PC-3 (cell line): ENCODE measurements around the gene RAB4B. TPM values are rescaled to one million over a fixed set of nuclear protein-coding genes. Genes with fewer than 3 reads are reported as not detected.
A peak's percentile ranks its signal among the peaks of the same experiment; 100 is the strongest.

Experiments
- ATAC-seq: fragments of 200-7000 bp; cut with Tn5 transposase; 2 replicates; pipeline ENCODE4 v1.9.1; 2020; ENCODE audit warnings: mild to moderate bottlenecking, moderate library complexity
- BruUV-seq: library from RNA; stranded (reverse); fragments of 400-500 nt; replicated peaks from 2 replicates; lab custom pipeline; 2021; lab: Mats Ljungman, UMichigan
- CTCF ChIA-PET: fragments of 300-600 bp; sonication (Branson Sonifier 250); formaldehyde crosslinking; loops from one replicate; lab custom pipeline; 2022; ENCODE audit warnings: antibody characterized with exemption; lab: Charles Lee
- POLR2A ChIA-PET: fragments of 300-600 bp; sonication (Branson Sonifier 250); formaldehyde crosslinking; loops from one replicate; lab custom pipeline; 2022; ENCODE audit warnings: antibody characterized with exemption; ENCODE audit not compliant: unreplicated experiment; lab: Charles Lee
- DNase-seq: peaks from one replicate; pipeline ENCODE4 v3.0.0-alpha.2; 2015
- H2AFZ ChIP-seq: fragments of 300-600 bp; sonication (generic); 2 replicates; pipeline ENCODE4 v1.6.0; 2016; ENCODE audit warnings: antibody characterized with exemption, low read length
- H3F3A ChIP-seq: fragments of 300-600 bp; sonication (generic); one replicate; pipeline ENCODE4 v1.6.0; 2017; ENCODE audit warnings: antibody characterized with exemption, low read length, control low read depth, mild to moderate bottlenecking; ENCODE audit not compliant: unreplicated experiment
- H3K27ac ChIP-seq: fragments of 300-600 bp; sonication (generic); 2 replicates; pipeline ENCODE4 v1.5.1; 2016; ENCODE audit warnings: mild to moderate bottlenecking, low read length
- H3K27me3 ChIP-seq: fragments of 300-600 bp; sonication (generic); 2 replicates; pipeline ENCODE4 v1.6.1; 2016; ENCODE audit warnings: low read length, mixed read lengths
- H3K36me3 ChIP-seq: fragments of 300-600 bp; sonication (generic); 2 replicates; pipeline ENCODE4 v1.6.1; 2016; ENCODE audit warnings: low read depth, mixed run types, low read length, mixed read lengths
- H3K4me1 ChIP-seq: fragments of 300-600 bp; sonication (generic); 2 replicates; pipeline ENCODE4 v1.5.1; 2016; ENCODE audit warnings: low read length; ENCODE audit not compliant: insufficient read depth
- H3K4me2 ChIP-seq: fragments of 300-600 bp; sonication (generic); 2 replicates; pipeline ENCODE4 v1.6.0; 2016; ENCODE audit warnings: low read length
- H3K4me3 ChIP-seq: fragments of 300-600 bp; sonication (generic); 2 replicates; pipeline ENCODE4 v1.5.1; 2016; ENCODE audit warnings: mild to moderate bottlenecking, low read length, mixed read lengths
- H3K79me2 ChIP-seq: fragments of 300-600 bp; sonication (generic); 2 replicates; pipeline ENCODE4 v1.6.1; 2017; ENCODE audit warnings: low read length, mixed read lengths
- H3K9ac ChIP-seq: fragments of 300-600 bp; sonication (generic); 2 replicates; pipeline ENCODE4 v1.6.0; 2016; ENCODE audit warnings: mild to moderate bottlenecking, low read length
- H3K9me2 ChIP-seq: fragments of 300-600 bp; sonication (generic); replicated peaks from 2 replicates; pipeline ENCODE4 v1.6.1; 2016; ENCODE audit warnings: mixed run types, low read length, mixed read lengths
- H3K9me3 ChIP-seq: fragments of 300-600 bp; sonication (generic); 2 replicates; pipeline ENCODE4 v1.6.1; 2016; ENCODE audit warnings: low read length, mixed read lengths
- H4K20me1 ChIP-seq: fragments of 300-600 bp; sonication (generic); 2 replicates; pipeline ENCODE4 v1.6.1; 2016; ENCODE audit warnings: low read length, mixed read lengths
- EZH2 ChIP-seq: fragments of 300-600 bp; sonication (generic); IDR thresholded peaks from one replicate; pipeline ENCODE4 v1.6.1; 2017; ENCODE audit warnings: antibody characterized with exemption, mild to moderate bottlenecking, low read length; ENCODE audit not compliant: unreplicated experiment
- EZH2phosphoT487 ChIP-seq: fragments of 300-600 bp; sonication (generic); IDR thresholded peaks from 2 replicates; pipeline ENCODE4 v1.6.1; 2018; ENCODE audit warnings: mild to moderate bottlenecking, antibody characterized with exemption, low read length, borderline replicate concordance
- intact Hi-C: fragments of 100-400 bp; cut with micrococcal nuclease; formaldehyde crosslinking; loops from 2 replicates; pipeline ENCODE4 v1.9.0; 2023
- total RNA-seq: library from RNA; depleted of rRNA; stranded (reverse); fragments of >200 nt; gene quantifications from 2 replicates; pipeline ENCODE4 v1.2.3, GENCODE V29; 2014
- TF ChIP-seq, protein P1 (sequence below): fragments of 300-600 bp; sonication (generic); conservative IDR thresholded peaks from 2 replicates; pipeline ENCODE4 v1.5.1; 2017; ENCODE audit warnings: antibody characterized with exemption, low read depth, mild to moderate bottlenecking, low read length

Gene RAB4B
- total RNA-seq, 1 experiment from 2014 or later: 7.4 TPM

DNA sequence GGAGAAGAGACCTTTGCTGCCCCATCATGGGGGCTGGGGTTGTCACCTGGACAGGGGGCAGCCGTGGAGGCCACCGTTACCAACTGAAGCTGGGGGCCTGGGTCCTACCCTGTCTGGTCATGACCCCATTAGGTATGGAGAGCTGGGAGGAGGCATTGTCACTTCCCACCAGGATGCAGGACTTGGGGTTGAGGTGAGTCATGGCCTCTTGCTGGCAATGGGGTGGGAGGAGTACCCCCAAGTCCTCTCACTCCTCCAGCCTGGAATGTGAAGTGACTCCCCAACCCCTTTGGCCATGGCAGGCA is 29.9 kb downstream of the RAB4B start:
- H3K27me3 ChIP-seq: no peaks in the 10 kb centered on the region
- TSS peak; percentile 17 for BruUV-seq
- peaks cover 6% of the 10 kb centered on the region for H3K36me3 ChIP-seq
- 0 out of 2 replicates have a peak, but pooled peaks cover 1% of the 10 kb centered on the region for H4K20me1 ChIP-seq
- no peak overlapping the region for H2AFZ ChIP-seq
- no peak overlapping the region for H3K27ac ChIP-seq
- intact Hi-C loops: no loop called here
- H3K79me2 ChIP-seq: peaks cover 27% of the 10 kb centered on the region
- H3K9me3 ChIP-seq: no peaks in the 10 kb centered on the region
- TF ChIP-seq EZH2 (no peak), EZH2phosphoT487 (no peak)
- TF ChIP-seq, protein P1, sequence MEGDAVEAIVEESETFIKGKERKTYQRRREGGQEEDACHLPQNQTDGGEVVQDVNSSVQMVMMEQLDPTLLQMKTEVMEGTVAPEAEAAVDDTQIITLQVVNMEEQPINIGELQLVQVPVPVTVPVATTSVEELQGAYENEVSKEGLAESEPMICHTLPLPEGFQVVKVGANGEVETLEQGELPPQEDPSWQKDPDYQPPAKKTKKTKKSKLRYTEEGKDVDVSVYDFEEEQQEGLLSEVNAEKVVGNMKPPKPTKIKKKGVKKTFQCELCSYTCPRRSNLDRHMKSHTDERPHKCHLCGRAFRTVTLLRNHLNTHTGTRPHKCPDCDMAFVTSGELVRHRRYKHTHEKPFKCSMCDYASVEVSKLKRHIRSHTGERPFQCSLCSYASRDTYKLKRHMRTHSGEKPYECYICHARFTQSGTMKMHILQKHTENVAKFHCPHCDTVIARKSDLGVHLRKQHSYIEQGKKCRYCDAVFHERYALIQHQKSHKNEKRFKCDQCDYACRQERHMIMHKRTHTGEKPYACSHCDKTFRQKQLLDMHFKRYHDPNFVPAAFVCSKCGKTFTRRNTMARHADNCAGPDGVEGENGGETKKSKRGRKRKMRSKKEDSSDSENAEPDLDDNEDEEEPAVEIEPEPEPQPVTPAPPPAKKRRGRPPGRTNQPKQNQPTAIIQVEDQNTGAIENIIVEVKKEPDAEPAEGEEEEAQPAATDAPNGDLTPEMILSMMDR: no peak
- DNase-seq: no peak
- no peak overlapping the region for H3K4me2 ChIP-seq
- H3K4me1 ChIP-seq: peaks cover 7% of the 10 kb centered on the region; the same call in 1 of the 2 replicates
- ChIA-PET CTCF (interaction anchor here (0.7 kb wide), 1 partner anchor 9 kb away, joined by 3 read pairs; the partner anchor contains the start of gene EGLN2), POLR2A (interaction anchor here (0.6 kb wide), 1 partner anchor 26 kb away, joined by 4 read pairs; no protein-coding TSS in a partner anchor)
- no peak overlapping the region for H3K4me3 ChIP-seq
- no peaks in the 10 kb centered on the region for H3F3A ChIP-seq
- ATAC-seq: no peak
- H3K9me2 ChIP-seq: no peaks in the 10 kb centered on the region
- no peak overlapping the region for H3K9ac ChIP-seq

DNA sequence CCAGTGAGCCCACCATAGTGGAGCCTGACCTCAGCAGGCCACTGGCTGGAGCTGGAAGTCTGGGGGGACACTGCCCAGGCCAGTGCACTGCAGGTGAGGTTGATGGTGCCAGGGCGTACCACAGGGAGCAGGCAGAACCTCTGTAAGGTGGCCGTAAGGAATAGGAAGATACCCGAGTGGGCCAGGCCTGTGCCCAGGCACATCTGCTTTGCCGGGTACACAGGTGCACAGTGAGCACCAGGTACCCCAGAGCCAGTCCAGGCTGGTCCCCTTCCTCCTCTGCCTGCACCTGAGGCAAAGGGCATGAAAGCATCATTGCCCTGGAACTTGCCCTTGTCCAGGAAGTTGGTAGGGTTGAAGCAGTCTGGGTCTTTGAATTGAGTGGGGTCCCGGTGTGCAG is 30.4 kb downstream of the RAB4B start:
- CTCF ChIA-PET: no interaction called here
- Histone ChIP-seq H3K4me2 (no peak overlapping the region), H3K27me3 (no peaks in the 10 kb centered on the region), H3K79me2 (peaks cover 21% of the 10 kb centered on the region), H3K4me3 (no peak overlapping the region), H3K9me3 (no peaks in the 10 kb centered on the region), H3F3A (no peaks in the 10 kb centered on the region), H3K27ac (no peak overlapping the region), H3K36me3 (peaks cover 6% of the 10 kb centered on the region), H2AFZ (no peak overlapping the region), H3K4me1 (0 out of 2 replicates have a peak, but pooled peaks cover 1% of the 10 kb centered on the region), H3K9ac (no peak overlapping the region), H3K9me2 (no peaks in the 10 kb centered on the region), H4K20me1 (no peaks in the 10 kb centered on the region)
- ATAC-seq: no peak
- POLR2A ChIA-PET: interaction anchor here (0.6 kb wide), 1 partner anchor 25 kb away, joined by 4 read pairs; no protein-coding TSS in a partner anchor
- TF ChIP-seq EZH2: no peak
- TF ChIP-seq, protein P1: no peak
- no peak for DNase-seq
- BruUV-seq: no TSS peak
- intact Hi-C loops: no loop called here

DNA sequence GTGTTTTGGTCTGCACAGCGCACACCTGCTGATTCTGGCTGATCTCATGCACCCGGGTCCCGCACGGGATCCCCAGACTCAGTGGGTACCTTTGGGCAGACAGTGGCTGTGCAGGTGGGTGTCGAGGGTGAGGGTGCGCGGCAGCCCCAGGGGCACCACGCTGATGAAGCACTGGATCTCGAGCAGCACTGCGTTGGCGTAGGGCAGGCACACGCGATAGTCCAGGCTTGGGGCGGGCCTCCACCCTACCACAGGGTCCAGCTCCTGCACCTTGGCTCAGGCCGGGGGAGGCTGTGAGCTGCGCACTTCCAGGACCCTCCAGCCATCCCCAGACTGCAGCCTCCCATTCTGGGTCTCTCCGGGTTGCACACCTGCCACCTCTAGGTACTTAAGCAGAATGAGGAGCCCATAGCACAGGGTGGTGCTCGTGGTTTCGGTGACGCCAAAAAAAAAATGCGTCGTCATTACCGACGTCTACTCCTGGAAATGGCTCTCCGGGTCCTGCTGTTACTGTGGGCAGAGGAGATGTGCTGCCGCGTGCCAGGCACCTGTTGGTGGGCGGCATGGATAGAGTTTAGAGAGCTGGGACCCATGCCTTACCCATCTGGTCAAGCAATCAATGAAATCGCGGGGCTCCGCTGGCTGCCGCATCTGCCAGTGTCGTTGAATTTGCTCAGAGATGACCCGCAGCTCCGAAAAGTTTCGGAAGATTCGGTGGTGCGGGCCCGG is 31.5 kb downstream of the RAB4B start:
- Histone ChIP-seq H3K9me2 (no peaks in the 10 kb centered on the region), H3K4me1 (no peaks in the 10 kb centered on the region), H3K27me3 (no peaks in the 10 kb centered on the region), H3K4me2 (no peak overlapping the region), H4K20me1 (no peaks in the 10 kb centered on the region), H2AFZ (no peak overlapping the region), H3K36me3 (peaks cover 6% of the 10 kb centered on the region), H3K27ac (no peak overlapping the region), H3K9ac (no peak overlapping the region), H3F3A (no peaks in the 10 kb centered on the region), H3K9me3 (no peaks in the 10 kb centered on the region), H3K79me2 (peaks cover 11% of the 10 kb centered on the region; the same call in 1 of the 2 replicates), H3K4me3 (no peak overlapping the region)
- ChIA-PET CTCF (no interaction called here), POLR2A (no interaction called here)
- TF ChIP-seq, protein P1: no peak
- TF ChIP-seq EZH2phosphoT487: no peak
- TF ChIP-seq EZH2: no peak
- no peak for ATAC-seq
- no TSS peak for BruUV-seq
- intact Hi-C loops: no loop called here
- DNase-seq: no peak
